GM23338 (cell line): ENCODE data around the gene WDR33. TPM values are rescaled to one million over a fixed set of nuclear protein-coding genes. Genes with fewer than 3 reads are reported as not detected.

Experiments
- ATAC-seq: fragments of 200-7000 bp; cut with Tn5 transposase; 3 replicates; pipeline ENCODE4 v1.9.1; 2020
- DNase-seq: peaks from one replicate; pipeline ENCODE4 v3.0.0-alpha.2; 2015; ENCODE audit warnings: low spot score
- H2AFZ ChIP-seq: fragments of 200-600 bp; sonication (generic); 2 replicates; pipeline ENCODE4 v1.8.0; 2016; ENCODE audit warnings: antibody characterized with exemption, mild to moderate bottlenecking, moderate library complexity
- H3F3A ChIP-seq: fragments of 200-600 bp; sonication (generic); replicated peaks from 2 replicates; pipeline ENCODE4 v1.8.0; 2017; ENCODE audit warnings: antibody characterized with exemption, mixed run types, low read depth
- H3K27ac ChIP-seq: fragments of 200-600 bp; sonication (generic); 2 replicates; pipeline ENCODE4 v1.6.1; 2016; ENCODE audit warnings: low read depth
- H3K27me3 ChIP-seq: fragments of 200-600 bp; sonication (generic); 2 replicates; pipeline ENCODE4 v1.8.0; 2016; ENCODE audit warnings: mild to moderate bottlenecking, mixed run types, moderate library complexity; ENCODE audit not compliant: insufficient read depth
- H3K36me3 ChIP-seq: fragments of 200-600 bp; sonication (generic); 2 replicates; pipeline ENCODE4 v1.8.0; 2016; ENCODE audit warnings: mild to moderate bottlenecking; ENCODE audit not compliant: insufficient read depth
- H3K4me1 ChIP-seq: fragments of 200-600 bp; sonication (generic); 2 replicates; pipeline ENCODE4 v1.8.0; 2016; ENCODE audit warnings: mild to moderate bottlenecking, moderate library complexity; ENCODE audit not compliant: insufficient read depth
- H3K4me2 ChIP-seq: fragments of 200-600 bp; sonication (generic); 2 replicates; pipeline ENCODE4 v1.7.1; 2017; ENCODE audit warnings: mixed run types
- H3K4me3 ChIP-seq: fragments of 200-600 bp; sonication (generic); 2 replicates; pipeline ENCODE4 v1.6.1; 2016; ENCODE audit warnings: mixed run types
- H3K79me2 ChIP-seq: fragments of 200-600 bp; sonication (generic); replicated peaks from 2 replicates; pipeline ENCODE4 v1.8.0; 2017; ENCODE audit warnings: mild to moderate bottlenecking; ENCODE audit not compliant: insufficient read depth
- H3K9me2 ChIP-seq: fragments of 200-600 bp; sonication (generic); 2 replicates; pipeline ENCODE4 v1.8.0; 2017; ENCODE audit not compliant: insufficient read depth
- H4K20me1 ChIP-seq: fragments of 200-600 bp; sonication (generic); replicated peaks from 2 replicates; pipeline ENCODE4 v1.8.0; 2017; ENCODE audit warnings: mild to moderate bottlenecking; ENCODE audit not compliant: insufficient read depth
- H3K27ac Mint-ChIP-seq: 2 replicates; pipeline ENCODE4 v1.8.0; 2020; ENCODE audit warnings: inconsistent platforms, mild to moderate bottlenecking, moderate library complexity, mixed read lengths
- H3K27me3 Mint-ChIP-seq: 3 replicates; pipeline ENCODE4 v1.8.0; 2022; ENCODE audit warnings: low read depth, mild to moderate bottlenecking, moderate library complexity, mixed read lengths, inconsistent platforms; ENCODE audit not compliant: insufficient read depth, poor library complexity
- H3K36me3 Mint-ChIP-seq: 3 replicates; pipeline ENCODE4 v1.8.0; 2021; ENCODE audit warnings: low read depth, mild to moderate bottlenecking, inconsistent platforms, moderate library complexity, mixed read lengths
- H3K4me1 Mint-ChIP-seq: 3 replicates; pipeline ENCODE4 v1.8.0; 2020; ENCODE audit warnings: mild to moderate bottlenecking, inconsistent platforms, mixed read lengths
- H3K4me3 Mint-ChIP-seq: 3 replicates; pipeline ENCODE4 v1.8.0; 2021; ENCODE audit warnings: moderate library complexity, mild to moderate bottlenecking, inconsistent platforms, mixed read lengths
- H3K9me3 Mint-ChIP-seq: 3 replicates; pipeline ENCODE4 v1.8.0; 2020; ENCODE audit warnings: moderate library complexity, mild to moderate bottlenecking, inconsistent platforms, mixed read lengths
- CREB1 ChIP-seq: fragments of 250-450 bp; sonication (Bioruptor Pico); IDR thresholded peaks from 2 replicates; pipeline ENCODE4 v1.5.0; 2020; ENCODE audit warnings: low read depth, mild to moderate bottlenecking, moderate library complexity
- EZH2 ChIP-seq: fragments of 200-600 bp; sonication (generic); IDR thresholded peaks from one replicate; pipeline ENCODE4 v1.8.0; 2017; ENCODE audit warnings: antibody characterized with exemption, mild to moderate bottlenecking, low read depth; ENCODE audit not compliant: unreplicated experiment
- EZH2phosphoT487 ChIP-seq: fragments of 200-600 bp; sonication (generic); IDR thresholded peaks from one replicate; pipeline ENCODE4 v1.8.1; 2018; ENCODE audit warnings: antibody characterized with exemption; ENCODE audit not compliant: unreplicated experiment
- JUNB ChIP-seq: IDR thresholded peaks from one replicate; pipeline ENCODE4 v1.6.1; 2016; ENCODE audit warnings: antibody characterized with exemption; ENCODE audit not compliant: unreplicated experiment
- NANOG ChIP-seq: IDR thresholded peaks from 2 replicates; pipeline ENCODE4 v1.6.1; 2016; ENCODE audit warnings: antibody characterized with exemption, borderline replicate concordance
- POLR2AphosphoS5 ChIP-seq: IDR thresholded peaks from 2 replicates; pipeline ENCODE4 v1.6.1; 2016; ENCODE audit warnings: antibody characterized with exemption, low read depth
- STAT1 ChIP-seq: IDR thresholded peaks from one replicate; pipeline ENCODE4 v1.6.1; 2016; ENCODE audit warnings: antibody characterized with exemption; ENCODE audit not compliant: unreplicated experiment
- ZNF114 ChIP-seq: fragments of 250-450 bp; sonication (Bioruptor Pico); IDR thresholded peaks from 2 replicates; pipeline ENCODE4 v1.5.0; 2020; ENCODE audit warnings: mild to moderate bottlenecking, moderate library complexity
- ZNF331 ChIP-seq: fragments of 250-450 bp; sonication (Bioruptor Pico); IDR thresholded peaks from 2 replicates; pipeline ENCODE4 v1.5.0; 2020; ENCODE audit warnings: low read depth, mild to moderate bottlenecking, moderate library complexity
- polyA plus RNA-seq: library from polyadenylated mRNA; unstranded; fragments of >200 nt; fragmentation: Nextera tagmentation; extraction: Ambion mirVana; gene quantifications from 2 replicates; pipeline ENCODE4 v1.2.1, GENCODE V29; 2016
- total RNA-seq: library from RNA; depleted of rRNA; stranded (reverse); fragments of >200 nt; shearing (Covaris generic); gene quantifications from 2 replicates; pipeline ENCODE4 v1.2.3, GENCODE V29; 2014
- TF ChIP-seq, protein P1 (sequence below): fragments of 250-450 bp; sonication (Bioruptor Pico); IDR thresholded peaks from 2 replicates; pipeline ENCODE4 v1.5.0; 2020; ENCODE audit warnings: mild to moderate bottlenecking, moderate library complexity
- TF ChIP-seq, protein P2 (sequence below), 2 experiments: fragments of 200-600 bp in 1 of 2; sonication (generic) in 1 of 2; conservative IDR thresholded peaks; 2 replicates each; pipeline versions ENCODE4 v1.5.1 to v1.6.1; 2016 to 2017; ENCODE audit warnings: antibody characterized with exemption in 2 of 2, low read depth in 2 of 2, mild to moderate bottlenecking in 2 of 2, moderate library complexity in 1 of 2
- TF ChIP-seq, protein P3 (sequence below): IDR thresholded peaks from one replicate; pipeline ENCODE4 v1.6.1; 2018; ENCODE audit warnings: antibody characterized with exemption; ENCODE audit not compliant: unreplicated experiment
- TF ChIP-seq, protein P4 (sequence below): IDR thresholded peaks from 2 replicates; pipeline ENCODE4 v1.6.1; 2016; ENCODE audit warnings: antibody characterized with exemption

WDR33 gene
- total and polyA plus RNA-seq, 2 experiments from 2014 or later, result 37.2 to 54.7 TPM

DNA sequence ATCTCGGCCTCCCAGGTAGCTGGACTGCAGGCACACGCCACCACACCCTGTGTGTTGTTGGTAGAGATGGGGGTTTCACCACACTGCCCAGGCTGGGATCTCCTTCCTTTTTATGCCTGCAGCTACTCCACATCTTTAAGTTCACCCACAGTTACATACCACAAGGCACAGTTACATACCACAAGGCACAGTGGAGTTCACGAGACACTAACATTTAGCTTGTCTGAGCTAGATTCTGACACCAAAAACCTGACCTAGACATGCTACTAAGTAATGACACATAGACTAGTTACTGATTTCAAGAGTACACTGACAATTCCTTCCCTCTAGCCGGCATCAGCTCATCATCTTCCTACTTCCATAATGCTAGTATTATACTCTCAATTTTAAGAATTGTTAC is 42.7 kb upstream of the WDR33 start:
- Histone ChIP-seq H4K20me1 (peaks cover 43% of the 10 kb centered on the region), H3K79me2 (peaks cover 74% of the 10 kb centered on the region), H3K36me3 (peaks cover 32% of the 10 kb centered on the region), H3K4me3 (no peak overlapping the region), H3K27me3 (no peaks in the 10 kb centered on the region), H3K27ac (0 out of 2 replicates have a peak overlapping the region, but pooled peaks have one; percentile 78), H3K4me1 (peaks cover 6% of the 10 kb centered on the region), H3F3A (no peaks in the 10 kb centered on the region), H2AFZ (no peak overlapping the region), H3K9me2 (no peaks in the 10 kb centered on the region), H3K4me2 (no peak overlapping the region)
- DNase-seq (no peak), ATAC-seq (no peak)
- peaks cover 12% of the 10 kb centered on the region for H3K27me3 Mint-ChIP-seq
- H3K9me3 Mint-ChIP-seq, result peaks cover 6% of the 10 kb centered on the region; the same call in 2 of the 3 replicates
- TF ChIP-seq POLR2AphosphoS5 (no peak), CREB1 (CRISPR knock-in tag) (no peak), EZH2phosphoT487 (no peak), ZNF331 (CRISPR knock-in tag) (no peak), EZH2 (no peak), ZNF114 (CRISPR knock-in tag) (no peak), STAT1 (no peak), JUNB (no peak), NANOG (no peak)
- TF ChIP-seq, protein P1, sequence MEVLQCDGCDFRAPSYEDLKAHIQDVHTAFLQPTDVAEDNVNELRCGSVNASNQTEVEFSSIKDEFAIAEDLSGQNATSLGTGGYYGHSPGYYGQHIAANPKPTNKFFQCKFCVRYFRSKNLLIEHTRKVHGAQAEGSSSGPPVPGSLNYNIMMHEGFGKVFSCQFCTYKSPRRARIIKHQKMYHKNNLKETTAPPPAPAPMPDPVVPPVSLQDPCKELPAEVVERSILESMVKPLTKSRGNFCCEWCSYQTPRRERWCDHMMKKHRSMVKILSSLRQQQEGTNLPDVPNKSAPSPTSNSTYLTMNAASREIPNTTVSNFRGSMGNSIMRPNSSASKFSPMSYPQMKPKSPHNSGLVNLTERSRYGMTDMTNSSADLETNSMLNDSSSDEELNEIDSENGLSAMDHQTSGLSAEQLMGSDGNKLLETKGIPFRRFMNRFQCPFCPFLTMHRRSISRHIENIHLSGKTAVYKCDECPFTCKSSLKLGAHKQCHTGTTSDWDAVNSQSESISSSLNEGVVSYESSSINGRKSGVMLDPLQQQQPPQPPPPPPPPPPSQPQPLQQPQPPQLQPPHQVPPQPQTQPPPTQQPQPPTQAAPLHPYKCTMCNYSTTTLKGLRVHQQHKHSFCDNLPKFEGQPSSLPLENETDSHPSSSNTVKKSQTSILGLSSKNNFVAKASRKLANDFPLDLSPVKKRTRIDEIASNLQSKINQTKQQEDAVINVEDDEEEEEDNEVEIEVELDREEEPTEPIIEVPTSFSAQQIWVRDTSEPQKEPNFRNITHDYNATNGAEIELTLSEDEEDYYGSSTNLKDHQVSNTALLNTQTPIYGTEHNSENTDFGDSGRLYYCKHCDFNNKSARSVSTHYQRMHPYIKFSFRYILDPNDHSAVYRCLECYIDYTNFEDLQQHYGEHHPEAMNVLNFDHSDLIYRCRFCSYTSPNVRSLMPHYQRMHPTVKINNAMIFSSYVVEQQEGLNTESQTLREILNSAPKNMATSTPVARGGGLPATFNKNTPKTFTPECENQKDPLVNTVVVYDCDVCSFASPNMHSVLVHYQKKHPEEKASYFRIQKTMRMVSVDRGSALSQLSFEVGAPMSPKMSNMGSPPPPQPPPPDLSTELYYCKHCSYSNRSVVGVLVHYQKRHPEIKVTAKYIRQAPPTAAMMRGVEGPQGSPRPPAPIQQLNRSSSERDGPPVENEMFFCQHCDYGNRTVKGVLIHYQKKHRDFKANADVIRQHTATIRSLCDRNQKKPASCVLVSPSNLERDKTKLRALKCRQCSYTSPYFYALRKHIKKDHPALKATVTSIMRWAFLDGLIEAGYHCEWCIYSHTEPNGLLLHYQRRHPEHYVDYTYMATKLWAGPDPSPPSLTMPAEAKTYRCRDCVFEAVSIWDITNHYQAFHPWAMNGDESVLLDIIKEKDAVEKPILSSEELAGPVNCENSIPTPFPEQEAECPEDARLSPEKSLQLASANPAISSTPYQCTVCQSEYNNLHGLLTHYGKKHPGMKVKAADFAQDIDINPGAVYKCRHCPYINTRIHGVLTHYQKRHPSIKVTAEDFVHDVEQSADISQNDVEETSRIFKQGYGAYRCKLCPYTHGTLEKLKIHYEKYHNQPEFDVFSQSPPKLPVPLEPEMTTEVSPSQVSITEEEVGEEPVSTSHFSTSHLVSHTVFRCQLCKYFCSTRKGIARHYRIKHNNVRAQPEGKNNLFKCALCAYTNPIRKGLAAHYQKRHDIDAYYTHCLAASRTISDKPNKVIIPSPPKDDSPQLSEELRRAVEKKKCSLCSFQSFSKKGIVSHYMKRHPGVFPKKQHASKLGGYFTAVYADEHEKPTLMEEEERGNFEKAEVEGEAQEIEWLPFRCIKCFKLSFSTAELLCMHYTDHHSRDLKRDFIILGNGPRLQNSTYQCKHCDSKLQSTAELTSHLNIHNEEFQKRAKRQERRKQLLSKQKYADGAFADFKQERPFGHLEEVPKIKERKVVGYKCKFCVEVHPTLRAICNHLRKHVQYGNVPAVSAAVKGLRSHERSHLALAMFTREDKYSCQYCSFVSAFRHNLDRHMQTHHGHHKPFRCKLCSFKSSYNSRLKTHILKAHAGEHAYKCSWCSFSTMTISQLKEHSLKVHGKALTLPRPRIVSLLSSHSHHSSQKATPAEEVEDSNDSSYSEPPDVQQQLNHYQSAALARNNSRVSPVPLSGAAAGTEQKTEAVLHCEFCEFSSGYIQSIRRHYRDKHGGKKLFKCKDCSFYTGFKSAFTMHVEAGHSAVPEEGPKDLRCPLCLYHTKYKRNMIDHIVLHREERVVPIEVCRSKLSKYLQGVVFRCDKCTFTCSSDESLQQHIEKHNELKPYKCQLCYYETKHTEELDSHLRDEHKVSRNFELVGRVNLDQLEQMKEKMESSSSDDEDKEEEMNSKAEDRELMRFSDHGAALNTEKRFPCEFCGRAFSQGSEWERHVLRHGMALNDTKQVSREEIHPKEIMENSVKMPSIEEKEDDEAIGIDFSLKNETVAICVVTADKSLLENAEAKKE (CRISPR knock-in tag), result no peak
- TF ChIP-seq, protein P2, sequence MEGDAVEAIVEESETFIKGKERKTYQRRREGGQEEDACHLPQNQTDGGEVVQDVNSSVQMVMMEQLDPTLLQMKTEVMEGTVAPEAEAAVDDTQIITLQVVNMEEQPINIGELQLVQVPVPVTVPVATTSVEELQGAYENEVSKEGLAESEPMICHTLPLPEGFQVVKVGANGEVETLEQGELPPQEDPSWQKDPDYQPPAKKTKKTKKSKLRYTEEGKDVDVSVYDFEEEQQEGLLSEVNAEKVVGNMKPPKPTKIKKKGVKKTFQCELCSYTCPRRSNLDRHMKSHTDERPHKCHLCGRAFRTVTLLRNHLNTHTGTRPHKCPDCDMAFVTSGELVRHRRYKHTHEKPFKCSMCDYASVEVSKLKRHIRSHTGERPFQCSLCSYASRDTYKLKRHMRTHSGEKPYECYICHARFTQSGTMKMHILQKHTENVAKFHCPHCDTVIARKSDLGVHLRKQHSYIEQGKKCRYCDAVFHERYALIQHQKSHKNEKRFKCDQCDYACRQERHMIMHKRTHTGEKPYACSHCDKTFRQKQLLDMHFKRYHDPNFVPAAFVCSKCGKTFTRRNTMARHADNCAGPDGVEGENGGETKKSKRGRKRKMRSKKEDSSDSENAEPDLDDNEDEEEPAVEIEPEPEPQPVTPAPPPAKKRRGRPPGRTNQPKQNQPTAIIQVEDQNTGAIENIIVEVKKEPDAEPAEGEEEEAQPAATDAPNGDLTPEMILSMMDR (conservative IDR thresholded peaks at IDR 0.05; ENCODE audit: low read depth in 2 of 2), result no peak
- TF ChIP-seq, protein P3, sequence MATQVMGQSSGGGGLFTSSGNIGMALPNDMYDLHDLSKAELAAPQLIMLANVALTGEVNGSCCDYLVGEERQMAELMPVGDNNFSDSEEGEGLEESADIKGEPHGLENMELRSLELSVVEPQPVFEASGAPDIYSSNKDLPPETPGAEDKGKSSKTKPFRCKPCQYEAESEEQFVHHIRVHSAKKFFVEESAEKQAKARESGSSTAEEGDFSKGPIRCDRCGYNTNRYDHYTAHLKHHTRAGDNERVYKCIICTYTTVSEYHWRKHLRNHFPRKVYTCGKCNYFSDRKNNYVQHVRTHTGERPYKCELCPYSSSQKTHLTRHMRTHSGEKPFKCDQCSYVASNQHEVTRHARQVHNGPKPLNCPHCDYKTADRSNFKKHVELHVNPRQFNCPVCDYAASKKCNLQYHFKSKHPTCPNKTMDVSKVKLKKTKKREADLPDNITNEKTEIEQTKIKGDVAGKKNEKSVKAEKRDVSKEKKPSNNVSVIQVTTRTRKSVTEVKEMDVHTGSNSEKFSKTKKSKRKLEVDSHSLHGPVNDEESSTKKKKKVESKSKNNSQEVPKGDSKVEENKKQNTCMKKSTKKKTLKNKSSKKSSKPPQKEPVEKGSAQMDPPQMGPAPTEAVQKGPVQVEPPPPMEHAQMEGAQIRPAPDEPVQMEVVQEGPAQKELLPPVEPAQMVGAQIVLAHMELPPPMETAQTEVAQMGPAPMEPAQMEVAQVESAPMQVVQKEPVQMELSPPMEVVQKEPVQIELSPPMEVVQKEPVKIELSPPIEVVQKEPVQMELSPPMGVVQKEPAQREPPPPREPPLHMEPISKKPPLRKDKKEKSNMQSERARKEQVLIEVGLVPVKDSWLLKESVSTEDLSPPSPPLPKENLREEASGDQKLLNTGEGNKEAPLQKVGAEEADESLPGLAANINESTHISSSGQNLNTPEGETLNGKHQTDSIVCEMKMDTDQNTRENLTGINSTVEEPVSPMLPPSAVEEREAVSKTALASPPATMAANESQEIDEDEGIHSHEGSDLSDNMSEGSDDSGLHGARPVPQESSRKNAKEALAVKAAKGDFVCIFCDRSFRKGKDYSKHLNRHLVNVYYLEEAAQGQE, result no peak
- TF ChIP-seq, protein P4, sequence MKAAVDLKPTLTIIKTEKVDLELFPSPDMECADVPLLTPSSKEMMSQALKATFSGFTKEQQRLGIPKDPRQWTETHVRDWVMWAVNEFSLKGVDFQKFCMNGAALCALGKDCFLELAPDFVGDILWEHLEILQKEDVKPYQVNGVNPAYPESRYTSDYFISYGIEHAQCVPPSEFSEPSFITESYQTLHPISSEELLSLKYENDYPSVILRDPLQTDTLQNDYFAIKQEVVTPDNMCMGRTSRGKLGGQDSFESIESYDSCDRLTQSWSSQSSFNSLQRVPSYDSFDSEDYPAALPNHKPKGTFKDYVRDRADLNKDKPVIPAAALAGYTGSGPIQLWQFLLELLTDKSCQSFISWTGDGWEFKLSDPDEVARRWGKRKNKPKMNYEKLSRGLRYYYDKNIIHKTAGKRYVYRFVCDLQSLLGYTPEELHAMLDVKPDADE, result no peak
- peaks cover 15% of the 10 kb centered on the region for H3K4me1 Mint-ChIP-seq
- no peak overlapping the region for H3K27ac Mint-ChIP-seq
- H3K4me3 Mint-ChIP-seq, result no peak overlapping the region
- peaks cover 58% of the 10 kb centered on the region for H3K36me3 Mint-ChIP-seq
